Osteocyte (in vitro differentiated cells): ENCODE results near the gene SOCS7. TPM values are rescaled to one million over a fixed set of nuclear protein-coding genes. Genes with fewer than 3 reads are reported as not detected.
"Not testable (repeated sequence)": the region's sequence is repeated elsewhere in the genome, so short reads cannot be mapped to it uniquely, and the experiment has no call there.

Experiments used
- DNase-seq: peaks from one replicate; pipeline ENCODE4 v3.0.0; 2021; ENCODE audit warnings: mixed read lengths; ENCODE audit not compliant: unreplicated experiment; ENCODE audit errors: extremely low spot score
- H3K27ac Mint-ChIP-seq: one replicate; pipeline ENCODE4 v1.8.0; 2021; ENCODE audit warnings: mild to moderate bottlenecking, mixed read lengths; ENCODE audit not compliant: unreplicated experiment
- H3K27me3 Mint-ChIP-seq: one replicate; pipeline ENCODE4 v1.8.0; 2021; ENCODE audit warnings: mixed read lengths; ENCODE audit not compliant: unreplicated experiment
- H3K36me3 Mint-ChIP-seq: one replicate; pipeline ENCODE4 v1.8.0; 2021; ENCODE audit warnings: mixed read lengths; ENCODE audit not compliant: unreplicated experiment
- H3K4me1 Mint-ChIP-seq: one replicate; pipeline ENCODE4 v1.8.0; 2021; ENCODE audit warnings: mixed read lengths; ENCODE audit not compliant: unreplicated experiment
- H3K4me3 Mint-ChIP-seq: one replicate; pipeline ENCODE4 v1.8.0; 2021; ENCODE audit warnings: mild to moderate bottlenecking, moderate library complexity, mixed read lengths; ENCODE audit not compliant: unreplicated experiment
- H3K9me3 Mint-ChIP-seq: one replicate; pipeline ENCODE4 v1.8.0; 2021; ENCODE audit warnings: mixed read lengths; ENCODE audit not compliant: unreplicated experiment
- total RNA-seq: library from RNA; stranded (reverse); gene quantifications from 2 replicates; pipeline ENCODE4 v1.2.1, GENCODE V29; 2021
- TF ChIP-seq, protein P1 (sequence below): fragments of 200-600 bp; sonication (generic); IDR thresholded peaks from 2 replicates; pipeline ENCODE4 v1.5.0; 2021; ENCODE audit warnings: antibody characterized with exemption, mild to moderate bottlenecking, moderate library complexity

SOCS7 gene
- total RNA-seq, 1 donor from 2014 or later = 19.1 TPM

DNA sequence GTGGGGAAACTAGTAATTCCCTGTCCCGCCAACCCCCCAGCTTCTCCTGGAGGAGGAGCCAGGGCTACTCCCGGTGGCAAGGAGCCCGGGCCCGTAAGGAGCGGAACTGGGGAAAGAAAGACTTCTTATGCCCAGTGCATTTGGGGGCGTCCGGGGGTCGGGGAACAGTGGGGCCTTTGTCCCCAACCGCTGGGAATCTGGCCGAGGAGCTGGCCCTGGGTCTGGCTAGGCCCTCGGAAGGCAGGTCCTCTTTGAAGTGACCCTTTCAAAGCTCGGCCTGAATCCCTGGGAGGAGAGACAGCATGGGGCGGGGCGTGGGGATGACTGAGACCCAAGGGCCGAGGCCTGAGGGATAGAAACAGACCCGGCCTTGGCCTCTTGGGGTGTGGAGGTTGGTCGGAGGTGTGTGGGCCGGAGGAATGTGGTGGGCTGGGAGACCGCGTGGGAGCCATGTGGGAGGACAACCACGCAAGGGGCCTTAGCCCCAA is 82.6 kb downstream of the SOCS7 start:
- H3K4me3 Mint-ChIP-seq = no peak overlapping the region
- no peaks in the 10 kb centered on the region for H3K27me3 Mint-ChIP-seq
- H3K27ac Mint-ChIP-seq = peak overlapping the region; percentile 69

DNA sequence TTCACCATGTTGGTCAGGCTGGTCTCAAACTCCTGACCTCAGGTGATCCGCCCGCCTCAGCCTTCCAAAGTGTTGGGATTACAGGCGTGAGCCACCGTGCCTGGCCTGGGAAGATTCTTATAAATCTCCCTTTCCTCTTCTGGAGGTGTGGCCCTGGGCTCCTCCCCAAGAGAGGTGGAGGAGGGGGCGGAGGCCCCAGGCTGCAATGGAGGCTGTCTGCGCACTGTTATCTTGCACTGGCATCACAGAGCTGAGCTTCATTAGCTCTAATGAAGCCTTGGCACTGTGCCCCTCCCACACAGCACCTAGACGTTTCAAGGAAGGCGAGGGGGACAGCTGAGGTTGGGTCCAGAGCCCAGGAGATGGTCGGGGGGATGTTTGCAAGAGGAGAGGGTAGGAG is 84.2 kb downstream of the SOCS7 start:
- TF ChIP-seq, protein P1, sequence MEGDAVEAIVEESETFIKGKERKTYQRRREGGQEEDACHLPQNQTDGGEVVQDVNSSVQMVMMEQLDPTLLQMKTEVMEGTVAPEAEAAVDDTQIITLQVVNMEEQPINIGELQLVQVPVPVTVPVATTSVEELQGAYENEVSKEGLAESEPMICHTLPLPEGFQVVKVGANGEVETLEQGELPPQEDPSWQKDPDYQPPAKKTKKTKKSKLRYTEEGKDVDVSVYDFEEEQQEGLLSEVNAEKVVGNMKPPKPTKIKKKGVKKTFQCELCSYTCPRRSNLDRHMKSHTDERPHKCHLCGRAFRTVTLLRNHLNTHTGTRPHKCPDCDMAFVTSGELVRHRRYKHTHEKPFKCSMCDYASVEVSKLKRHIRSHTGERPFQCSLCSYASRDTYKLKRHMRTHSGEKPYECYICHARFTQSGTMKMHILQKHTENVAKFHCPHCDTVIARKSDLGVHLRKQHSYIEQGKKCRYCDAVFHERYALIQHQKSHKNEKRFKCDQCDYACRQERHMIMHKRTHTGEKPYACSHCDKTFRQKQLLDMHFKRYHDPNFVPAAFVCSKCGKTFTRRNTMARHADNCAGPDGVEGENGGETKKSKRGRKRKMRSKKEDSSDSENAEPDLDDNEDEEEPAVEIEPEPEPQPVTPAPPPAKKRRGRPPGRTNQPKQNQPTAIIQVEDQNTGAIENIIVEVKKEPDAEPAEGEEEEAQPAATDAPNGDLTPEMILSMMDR = no peak
- no peak for DNase-seq
- Mint-ChIP-seq H3K4me3 (no peak overlapping the region), H3K4me1 (peaks cover 43% of the 10 kb centered on the region), H3K9me3 (no peaks in the 10 kb centered on the region), H3K27me3 (no peaks in the 10 kb centered on the region), H3K27ac (peak overlapping the region; percentile 41), H3K36me3 (peaks cover 3% of the 10 kb centered on the region)

More for the DNA sequence above, 82.6 kb downstream of the SOCS7 start:
- Mint-ChIP-seq H3K9me3 (no peaks in the 10 kb centered on the region), H3K36me3 (peaks cover 3% of the 10 kb centered on the region), H3K4me1 (peaks cover 56% of the 10 kb centered on the region)
- no peak for DNase-seq
- TF ChIP-seq, protein P1 = no peak

GRCh38 chr17:38436386-38436785 is 84.7 kb downstream of the SOCS7 start:
- Mint-ChIP-seq H3K4me1 (peaks cover 43% of the 10 kb centered on the region), H3K27me3 (no peaks in the 10 kb centered on the region), H3K9me3 (no peaks in the 10 kb centered on the region), H3K27ac (peak overlapping the region; percentile 41), H3K36me3 (peaks cover 3% of the 10 kb centered on the region), H3K4me3 (no peak overlapping the region)
- TF ChIP-seq, protein P1 = no peak
- no peak for DNase-seq

DNA sequence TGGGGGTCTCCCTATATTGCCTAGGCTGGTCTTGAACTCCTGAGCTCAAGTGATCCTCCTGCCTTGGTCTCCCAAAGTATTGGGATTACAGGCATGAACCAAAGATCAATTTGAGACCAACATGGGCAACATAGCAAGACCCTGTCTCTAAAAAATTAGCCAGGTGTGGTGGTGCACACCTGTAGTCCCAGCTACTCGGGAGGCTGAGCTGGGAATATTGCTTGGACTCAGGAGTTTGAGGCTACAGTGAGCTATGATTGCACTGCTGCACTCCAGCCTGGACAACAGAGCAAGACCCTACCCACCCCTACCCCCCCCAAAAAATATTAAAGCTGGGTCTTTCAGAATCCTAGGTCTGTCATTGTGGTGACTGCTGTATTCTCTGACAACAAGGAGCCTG is 85.7 kb downstream of the SOCS7 start:
- H3K27me3 Mint-ChIP-seq, DNase-seq, H3K9me3 Mint-ChIP-seq, H3K4me3 Mint-ChIP-seq, H3K36me3 Mint-ChIP-seq, H3K27ac Mint-ChIP-seq: not testable (repeated sequence)
- H3K4me1 Mint-ChIP-seq = peaks cover 46% of the 10 kb centered on the region

DNA sequence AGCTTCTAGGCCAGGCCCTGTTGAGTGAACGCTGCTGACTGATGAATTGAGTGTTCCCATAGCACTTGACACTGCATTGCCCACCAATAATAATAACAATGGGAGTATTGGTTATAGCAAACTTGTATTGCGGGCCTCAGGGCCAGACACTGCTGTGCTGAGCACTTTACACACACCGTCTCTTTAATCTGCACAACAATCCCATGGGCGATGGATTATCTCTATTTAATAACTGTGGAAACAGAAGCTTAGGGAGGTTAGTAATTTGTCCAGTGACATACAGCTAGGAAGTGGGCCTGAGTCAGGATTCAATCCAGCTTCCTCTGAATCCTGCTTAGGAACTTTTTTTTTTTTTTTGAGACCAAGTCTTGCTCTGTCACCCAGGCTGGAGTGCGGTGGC is 87.8 kb downstream of the SOCS7 start:
- Mint-ChIP-seq H3K27ac (no peak overlapping the region), H3K27me3 (no peaks in the 10 kb centered on the region), H3K4me3 (no peak overlapping the region), H3K9me3 (no peaks in the 10 kb centered on the region), H3K4me1 (peaks cover 55% of the 10 kb centered on the region), H3K36me3 (peaks cover 3% of the 10 kb centered on the region)
- TF ChIP-seq, protein P1 = no peak
- DNase-seq = no peak
